ENCODE results near the gene AGRN. TPM values are rescaled to one million over a fixed set of nuclear protein-coding genes. Genes with fewer than 3 reads are reported as not detected.
A peak's percentile ranks its signal among the peaks of the same experiment; 100 is the strongest.

Gene AGRN
- total and polyA plus RNA-seq, 2 of the 4 experiments (the other 2 are of a cell fraction): 8.1 to 115 TPM

GRCh38 chr1:1073743-1074587, 54.0 kb downstream of the AGRN start, which contains the start of gene RNF223:
Gene RNF223 (minus strand): TSS chr1:1074306. CDS start chr1:1072566, 1,740 bp downstream.
- Histone ChIP-seq H2AFZ (replicated peaks; ENCODE audit: low read length, poor library complexity) (no peak within 1 kb of the TSS), H3K56ac (ENCODE audit: extremely low read depth, insufficient read depth, low read length) (no peak within 1 kb of the TSS), H2AK5ac (ENCODE audit: low read depth, low read length) (peak within 1 kb of the TSS; percentile 85), H4K20me1 (ENCODE audit: insufficient read depth, low read length) (no peaks in the 10 kb centered on the region), H3K4ac (ENCODE audit: low read depth, low read length) (no peak within 1 kb of the TSS), H3K4me1 (ENCODE audit: control insufficient read depth, insufficient read depth, low read length) (no peaks in the 10 kb centered on the region), H2BK120ac (ENCODE audit: low read depth, low read length) (no peak within 1 kb of the TSS), H4K91ac (ENCODE audit: insufficient read depth, low read depth, low read length) (no peak within 1 kb of the TSS), H4K5ac (ENCODE audit: low read depth, low read length) (no peak within 1 kb of the TSS), H3K23ac (ENCODE audit: low read depth, low read length) (no peak within 1 kb of the TSS), H2BK15ac (ENCODE audit: low read depth, low read length) (no peak within 1 kb of the TSS), H3K27ac (ENCODE audit: insufficient read depth, low read length) (no peak within 1 kb of the TSS), H3K9ac (ENCODE audit: low read depth, low read length) (no peak within 1 kb of the TSS), H3K4me3 (ENCODE audit: insufficient read depth, low read depth, low read length) (no peak within 1 kb of the TSS), H3K18ac (ENCODE audit: low read depth, low read length) (no peak within 1 kb of the TSS), H2BK20ac (ENCODE audit: low read depth, low read length) (no peak within 1 kb of the TSS), H3K4me2 (ENCODE audit: low read depth, low read length) (no peak within 1 kb of the TSS), H2BK5ac (ENCODE audit: low read depth, low read length, poor library complexity, severe bottlenecking) (no peak within 1 kb of the TSS), H3K9me1 (ENCODE audit: insufficient read depth, low read length) (no peaks in the 10 kb centered on the region), H3K36me3 (ENCODE audit: control insufficient read depth, insufficient read depth, low read length) (no peaks in the 10 kb centered on the region), H4K8ac (ENCODE audit: low read depth in 2 of 2, low read length in 2 of 2) (no peak within 1 kb of the TSS), H3K9me3 (ENCODE audit: control insufficient read depth, insufficient read depth, low read length) (no peaks in the 10 kb centered on the region), H2AK9ac (replicated peaks; ENCODE audit: low read depth, low read length, poor library complexity) (no peak within 1 kb of the TSS), H3K79me1 (ENCODE audit: low read depth in 1 of 2, low read length in 2 of 2) (no peaks in the 10 kb centered on the region), H3K14ac (replicated peaks; ENCODE audit: low read depth, low read length) (no peak within 1 kb of the TSS), H3K27me3 (ENCODE audit: control insufficient read depth, insufficient read depth, low read length) (no peaks in the 10 kb centered on the region; the same call in 1 of the 2 replicates)
- dilution Hi-C loops (cut with HindIII; ENCODE audit: low sequenced_read_pairs, unreplicated experiment) (no loop called here), in situ Hi-C loops (cut with MboI; ENCODE audit: low sequenced_read_pairs) (no loop called here), intact Hi-C loops (cut with micrococcal nuclease) (no loop called here)
- DNase-seq: no peak
- ChIA-PET POLR2A (ENCODE audit: unreplicated experiment) (no interaction called here), CTCF (no interaction called here)
- WGBS, 2 experiments (ENCODE audit: extremely low coverage in 2 of 2, insufficient read length in 1 of 2): 81% methylated on average over 3 of the region's 35 CpGs; no CpG with 5 or more reads in 1 of the 2 experiments
- no TSS peak for BruUV-seq (replicated peaks)
- TF ChIP-seq CEBPB (IDR thresholded peaks at IDR 0.05; ENCODE audit: low read depth, low read length) (no peak), FOS (IDR thresholded peaks at IDR 0.05; ENCODE audit: low read depth, low read length) (no peak), RFX5 (IDR thresholded peaks at IDR 0.05; ENCODE audit: low read depth, low read length) (no peak), SMC3 (IDR thresholded peaks at IDR 0.05; ENCODE audit: low read depth, low read length) (no peak), NFE2L2 (IDR thresholded peaks at IDR 0.05; ENCODE audit: low read depth, low read length) (no peak), MAFK (IDR thresholded peaks at IDR 0.05; ENCODE audit: low read depth, low read length) (no peak), CHD1 (IDR thresholded peaks at IDR 0.05; ENCODE audit: low read depth, low read length) (no peak), RCOR1 (IDR thresholded peaks at IDR 0.05; ENCODE audit: insufficient replicate concordance, low read length) (no peak), RAD21 (IDR thresholded peaks at IDR 0.05; ENCODE audit: low read length) (no peak), MXI1 (IDR thresholded peaks at IDR 0.05; ENCODE audit: borderline replicate concordance, low read depth, low read length) (no peak)
- TF ChIP-seq, protein P1, sequence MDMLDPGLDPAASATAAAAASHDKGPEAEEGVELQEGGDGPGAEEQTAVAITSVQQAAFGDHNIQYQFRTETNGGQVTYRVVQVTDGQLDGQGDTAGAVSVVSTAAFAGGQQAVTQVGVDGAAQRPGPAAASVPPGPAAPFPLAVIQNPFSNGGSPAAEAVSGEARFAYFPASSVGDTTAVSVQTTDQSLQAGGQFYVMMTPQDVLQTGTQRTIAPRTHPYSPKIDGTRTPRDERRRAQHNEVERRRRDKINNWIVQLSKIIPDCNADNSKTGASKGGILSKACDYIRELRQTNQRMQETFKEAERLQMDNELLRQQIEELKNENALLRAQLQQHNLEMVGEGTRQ (IDR thresholded peaks at IDR 0.05; ENCODE audit: low read depth, low read length): no peak
- ATAC-seq (ENCODE audit: low read depth): no peak

Measured in IMR-90 (cell line).